Measurements from ENCODE around the gene AGRN.
A peak's percentile ranks its signal among the peaks of the same experiment; 100 is the strongest.
"Not testable (repeated sequence)": the region's sequence is repeated elsewhere in the genome, so short reads cannot be mapped to it uniquely, and the experiment has no call there.

Gene AGRN

DNA sequence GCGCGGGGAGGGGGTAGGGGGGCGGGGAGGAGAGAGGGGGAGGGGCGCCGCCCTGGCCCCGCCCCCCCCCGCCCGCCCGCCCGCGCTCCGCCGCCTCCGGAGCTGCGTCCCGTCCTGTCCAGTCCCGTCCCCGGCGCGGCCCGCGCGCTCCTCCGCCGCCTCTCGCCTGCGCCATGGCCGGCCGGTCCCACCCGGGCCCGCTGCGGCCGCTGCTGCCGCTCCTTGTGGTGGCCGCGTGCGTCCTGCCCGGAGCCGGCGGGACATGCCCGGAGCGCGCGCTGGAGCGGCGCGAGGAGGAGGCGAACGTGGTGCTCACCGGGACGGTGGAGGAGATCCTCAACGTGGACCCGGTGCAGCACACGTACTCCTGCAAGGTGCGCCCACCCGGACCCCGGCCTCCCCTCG is at the start of gene AGRN:
AGRN (plus strand) TSS at position 121 of the 405 bp plus-strand sequence; CDS start at position 174, 53 bp downstream.
- no peak for DNase-seq (ENCODE audit: low read depth in 3 of 3)

DNA sequence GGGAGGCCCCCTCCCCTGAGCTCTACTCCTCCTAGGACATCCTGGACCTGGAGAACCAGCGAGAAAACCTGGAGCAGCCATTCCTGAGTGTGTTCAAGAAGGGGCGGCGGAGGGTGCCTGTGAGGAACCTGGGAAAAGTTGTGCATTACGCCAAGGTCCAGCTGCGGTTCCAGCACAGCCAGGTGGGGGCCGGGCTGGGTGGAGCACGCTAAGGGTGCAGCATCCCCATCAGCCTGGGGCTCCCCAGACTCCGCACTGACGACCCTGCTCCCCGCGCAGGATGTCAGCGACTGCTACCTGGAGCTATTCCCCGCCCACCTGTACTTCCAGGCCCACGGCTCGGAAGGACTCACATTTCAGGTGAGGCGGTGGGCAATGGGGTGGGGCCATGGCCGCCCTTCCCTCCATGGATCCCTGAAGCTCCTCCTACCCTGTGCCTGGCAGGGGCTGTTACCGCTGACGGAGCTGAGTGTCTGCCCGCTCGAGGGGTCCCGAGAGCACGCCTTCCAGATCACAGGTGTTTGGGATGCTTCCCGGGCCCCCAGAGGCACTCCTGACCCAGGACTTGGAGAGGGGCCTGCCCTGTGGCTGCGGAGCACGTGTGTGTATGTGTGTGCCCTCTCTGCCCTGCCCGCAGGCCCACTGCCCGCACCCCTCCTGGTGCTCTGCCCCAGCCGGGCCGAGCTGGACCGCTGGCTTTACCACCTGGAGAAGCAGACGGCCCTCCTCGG is 49.5 kb upstream of the AGRN start:
- DNase-seq (ENCODE audit: low read depth in 3 of 3), result no peak

GRCh38 chr1:970973-971730 is 48.8 kb upstream of the AGRN start:
- DNase-seq (ENCODE audit: low read depth in 3 of 3), result no peak

DNA sequence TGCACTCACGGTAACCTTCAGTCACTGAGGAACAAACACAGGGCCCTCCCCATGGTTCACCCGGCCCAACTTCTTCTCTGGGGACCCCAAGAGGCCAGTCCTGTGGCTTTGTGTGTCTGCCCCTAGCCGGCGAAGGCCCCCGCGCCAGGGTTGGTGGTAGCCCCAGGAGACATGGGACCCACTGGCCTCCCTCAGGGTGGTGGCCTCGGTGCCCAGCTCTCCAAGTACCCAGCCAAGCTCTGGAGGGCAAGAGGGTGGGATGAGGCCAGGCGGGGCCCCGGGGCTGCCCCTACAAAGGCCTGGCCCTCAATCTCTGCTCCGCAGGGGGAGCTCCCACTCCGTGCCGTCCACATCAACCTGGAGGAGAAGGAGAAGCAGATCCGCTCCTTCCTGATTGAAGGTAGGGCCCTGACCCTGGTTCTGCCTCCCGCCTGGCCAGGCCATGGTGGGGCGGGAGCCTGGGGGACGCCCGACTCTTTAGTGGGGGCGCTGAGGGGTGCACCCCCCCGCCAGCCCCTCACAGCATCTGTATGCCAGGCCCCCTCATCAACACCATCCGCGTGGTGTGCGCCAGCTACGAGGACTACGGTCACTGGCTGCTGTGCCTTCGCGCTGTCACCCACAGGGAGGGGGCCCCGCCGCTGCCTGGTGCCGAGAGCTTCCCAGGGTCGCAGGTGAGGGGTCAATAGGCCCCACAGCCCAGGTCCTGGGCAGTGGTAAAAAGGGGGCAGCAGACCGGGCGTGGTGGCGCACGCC is 48.0 kb upstream of the AGRN start:
- DNase-seq (ENCODE audit: low read depth in 3 of 3), result no peak

- DNase-seq (ENCODE audit: low read depth in 3 of 3), result no peak
Measured at GRCh38 chr1:972726-973458, 47.0 kb upstream of the AGRN start.

- DNase-seq (ENCODE audit: low read depth in 3 of 3), result no peak
Measured at GRCh38 chr1:973459-974292, 46.2 kb upstream of the AGRN start.

DNA sequence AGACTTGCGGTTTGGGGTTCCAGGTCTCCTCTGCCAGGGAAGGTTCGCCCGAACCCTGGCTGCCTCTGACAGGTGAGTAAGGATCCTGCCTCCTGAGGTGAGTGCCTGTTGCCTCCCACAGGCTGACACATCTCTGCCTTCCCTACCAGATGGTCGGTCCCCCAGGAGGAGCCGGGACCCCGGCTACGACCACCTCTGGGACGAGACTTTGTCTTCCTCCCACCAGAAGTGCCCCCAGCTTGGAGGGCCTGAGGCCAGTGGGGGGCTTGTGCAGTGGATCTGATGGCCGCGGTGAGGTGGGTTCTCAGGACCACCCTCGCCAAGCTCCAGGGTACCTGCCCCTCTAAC is 45.7 kb upstream of the AGRN start:
- DNase-seq (ENCODE audit: low read depth in 3 of 3), result no peak

- no peak for DNase-seq (ENCODE audit: low read depth in 3 of 3)
Measured at GRCh38 chr1:974687-975328, 45.1 kb upstream of the AGRN start.

GRCh38 chr1:975365-975764 is 44.6 kb upstream of the AGRN start:
- no peak for DNase-seq (ENCODE audit: low read depth in 3 of 3)

GRCh38 chr1:975896-976683 is 43.8 kb upstream of the AGRN start:
- DNase-seq (ENCODE audit: low read depth in 3 of 3), result peak; percentile 35 to 50 (median 49)

- not testable (repeated sequence) for DNase-seq (ENCODE audit: low read depth in 3 of 3)
Measured at GRCh38 chr1:976791-977190, 43.1 kb upstream of the AGRN start.

DNA sequence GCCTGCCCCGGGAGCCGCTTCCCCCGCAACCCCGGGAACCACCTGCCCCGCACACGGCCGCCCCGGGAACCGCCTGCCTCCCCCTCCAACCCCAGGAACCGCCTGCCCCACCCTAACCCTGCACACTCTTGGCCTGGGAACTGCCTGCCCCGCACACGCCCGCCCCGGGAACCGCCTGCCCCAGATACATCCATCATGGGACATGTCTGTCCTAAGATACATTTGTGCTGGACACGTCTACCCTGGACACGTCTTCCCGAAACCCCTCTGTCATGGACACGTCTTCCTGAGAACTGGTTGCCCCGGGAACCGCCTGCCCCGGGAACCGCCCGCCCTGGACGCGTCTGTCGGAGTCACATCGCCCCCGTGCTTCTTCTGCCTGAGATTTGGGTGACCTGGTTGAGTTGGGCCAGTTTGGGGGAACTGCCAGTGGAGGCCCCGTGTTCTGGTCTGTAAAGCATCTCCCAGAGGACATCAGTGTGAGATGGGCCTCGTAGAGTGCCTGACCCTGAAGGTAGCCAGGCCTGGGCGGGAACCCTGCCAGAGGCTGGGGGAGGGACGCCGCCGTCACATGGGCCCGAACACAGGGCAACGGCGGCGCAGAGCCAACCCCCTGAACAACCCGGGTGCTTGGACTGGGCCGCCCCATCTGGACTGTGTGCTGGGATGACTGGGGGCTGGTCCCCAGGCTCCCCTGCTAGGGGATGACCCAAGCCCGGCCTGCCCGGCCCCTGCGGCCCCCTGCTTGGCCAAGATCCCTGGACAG is 41.7 kb upstream of the AGRN start:
- no peak for DNase-seq (ENCODE audit: low read depth in 3 of 3)

DNA sequence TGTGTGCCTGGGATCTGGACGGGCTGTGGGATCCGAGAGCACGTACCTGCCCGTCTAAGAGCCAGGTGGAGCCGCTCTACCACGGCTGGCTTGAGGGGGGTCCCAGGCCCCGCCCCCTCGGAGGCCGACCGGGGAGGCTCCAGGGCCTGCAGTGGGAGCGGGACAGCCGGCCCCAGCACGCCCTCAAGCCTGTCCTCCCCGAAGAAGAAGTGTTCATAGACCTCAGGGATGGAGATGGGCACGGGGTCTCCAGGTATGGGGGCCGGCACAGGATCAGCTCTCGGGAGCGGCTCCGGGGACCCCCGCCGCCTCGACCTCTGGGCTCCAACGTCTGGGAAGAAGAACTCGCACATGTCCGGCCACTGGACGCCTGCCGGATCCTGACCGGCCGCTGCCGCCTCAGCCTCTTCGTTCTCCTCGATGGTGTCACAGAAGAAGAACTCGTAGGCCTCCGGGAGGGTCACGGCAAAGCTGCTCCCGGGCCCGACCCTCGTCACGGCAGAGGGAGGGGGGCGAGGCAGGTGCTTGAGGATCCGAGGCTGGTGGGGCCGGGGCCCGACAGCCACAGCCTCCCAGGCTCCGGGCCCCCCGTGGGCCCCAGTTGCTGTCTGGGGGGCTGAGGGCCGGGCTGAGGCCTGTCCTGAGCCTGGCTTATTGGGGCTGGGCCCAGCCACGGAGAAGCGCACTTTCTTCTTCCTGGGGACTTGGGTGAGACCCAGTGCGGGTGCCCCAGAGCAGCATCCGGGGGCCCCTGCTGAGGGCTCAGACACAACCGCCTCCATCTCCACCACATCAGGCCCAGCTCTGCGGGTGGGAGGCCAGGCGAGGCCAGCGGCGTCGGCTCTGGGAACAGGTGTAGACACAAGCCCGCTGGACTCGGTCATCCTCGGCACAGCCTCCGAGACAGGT is 40.8 kb upstream of the AGRN start:
- no peak for DNase-seq (ENCODE audit: low read depth in 3 of 3)

DNA sequence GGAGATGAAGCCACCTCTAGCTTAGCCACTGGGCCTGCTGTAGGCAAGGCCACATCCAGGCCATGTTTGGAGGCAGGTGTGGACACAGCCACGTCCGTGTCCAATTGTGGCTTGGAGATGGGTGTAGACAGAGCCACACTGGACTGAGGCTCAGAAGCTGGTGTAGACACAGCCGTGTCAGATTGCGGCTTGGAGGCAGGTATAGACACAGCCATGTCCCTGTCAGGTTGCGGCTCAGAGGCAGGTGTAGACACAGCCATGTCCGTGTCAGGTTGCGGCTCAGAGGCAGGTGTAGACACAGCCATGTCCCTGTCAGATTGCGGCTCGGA is 40.2 kb upstream of the AGRN start:
- DNase-seq (ENCODE audit: low read depth in 3 of 3), result no peak

DNA sequence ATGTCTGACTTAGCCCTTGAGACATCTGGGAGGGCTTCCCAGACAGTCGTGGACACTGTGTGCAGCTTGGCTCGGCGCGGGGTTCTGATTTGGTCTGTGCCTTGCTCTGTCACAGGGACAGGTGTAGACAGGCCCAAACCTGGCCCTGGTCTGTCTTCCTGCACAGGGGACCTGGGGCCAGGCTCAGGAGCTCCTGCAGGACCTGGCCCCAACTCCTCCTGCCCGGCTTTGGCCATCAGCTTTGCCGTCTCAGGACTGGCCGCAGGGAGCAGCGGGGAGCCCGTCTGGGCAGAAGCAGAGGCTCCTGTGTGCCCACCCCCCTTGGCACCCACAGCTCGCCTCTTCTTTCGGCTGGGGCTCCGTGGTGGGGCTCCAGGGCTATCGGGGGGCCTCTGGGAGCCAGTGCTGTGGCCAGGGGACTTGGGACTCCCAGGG is 39.8 kb upstream of the AGRN start:
- DNase-seq (ENCODE audit: low read depth in 3 of 3), result no peak

- no peak for DNase-seq (ENCODE audit: low read depth in 3 of 3)
Measured at GRCh38 chr1:980602-981395, 39.1 kb upstream of the AGRN start.

- DNase-seq (ENCODE audit: low read depth in 3 of 3), result no peak
Measured at GRCh38 chr1:981491-981954, 38.4 kb upstream of the AGRN start.
